Measurements from ENCODE around the gene MDFIC. TPM values are rescaled to one million over a fixed set of nuclear protein-coding genes. Genes with fewer than 3 reads are reported as not detected.

Gene MDFIC
- polyA plus RNA-seq, 1 of the 3 experiments (the other 2 are of a cell fraction): 2.8 TPM

DNA sequence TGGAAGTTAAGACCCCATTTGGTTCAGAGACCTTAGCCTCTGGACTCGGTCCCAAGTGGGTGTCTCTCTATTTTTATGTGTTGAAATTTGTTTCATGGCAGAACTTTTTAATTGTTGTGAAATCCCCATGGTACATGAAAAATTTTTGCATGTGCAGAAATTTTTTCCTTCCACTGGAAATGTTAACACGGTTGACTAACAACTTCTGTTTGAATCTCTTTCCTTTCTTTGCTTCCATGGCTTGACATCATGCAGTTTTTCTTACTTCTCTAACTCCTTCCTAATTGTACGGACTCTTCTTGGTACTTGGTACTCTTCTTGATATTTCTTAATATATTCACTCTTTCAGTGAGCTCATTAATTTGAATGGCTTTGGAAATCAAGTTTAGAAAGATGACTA lies 18.3 kb downstream of the MDFIC start:
- H3K4me2 ChIP-seq: no peak overlapping the region
- no peaks in the 10 kb centered on the region; a peak in 1 of 4 replicates for H3K4me1 ChIP-seq (ENCODE audit: control insufficient read depth in 1 of 2, insufficient read depth in 2 of 2, low read depth in 1 of 2, low read length in 1 of 2)
- H3K27ac ChIP-seq (ENCODE audit: low read depth in 2 of 2, low read length in 1 of 2): no peak overlapping the region
- no peaks in the 10 kb centered on the region for H3K9me3 ChIP-seq
- no peak overlapping the region for H3K9ac ChIP-seq
- 22% methylated on average over 3 of the region's 3 CpGs for WGBS (ENCODE audit: low lambda C conversion rate)
- no peaks in the 10 kb centered on the region for H3K9me2 ChIP-seq
- no peaks in the 10 kb centered on the region for H3F3A ChIP-seq (replicated peaks; ENCODE audit: insufficient read depth)
- TF ChIP-seq TCF12 (IDR thresholded peaks at IDR 0.05) (no peak), YY1 (IDR thresholded peaks at IDR 0.05; ENCODE audit: low read depth) (no peak), MXI1 (IDR thresholded peaks at IDR 0.05; ENCODE audit: low read depth, low read length) (no peak), SMC3 (IDR thresholded peaks at IDR 0.05; ENCODE audit: low read depth, low read length) (no peak), ELF1 (IDR thresholded peaks at IDR 0.05) (no peak), REST (IDR thresholded peaks at IDR 0.05; ENCODE audit: low read depth, low read length) (no peak), EZH2phosphoT487 (IDR thresholded peaks at IDR 0.05; ENCODE audit: borderline replicate concordance, low read depth) (no peak), CTCF (IDR thresholded peaks at IDR 0.05) (no peak), GATA2 (CRISPR knock-in tag; IDR thresholded peaks at IDR 0.05) (no peak), SIN3A (IDR thresholded peaks at IDR 0.05; ENCODE audit: borderline replicate concordance, low read depth, low read length) (no peak)
- TF ChIP-seq, protein P1, sequence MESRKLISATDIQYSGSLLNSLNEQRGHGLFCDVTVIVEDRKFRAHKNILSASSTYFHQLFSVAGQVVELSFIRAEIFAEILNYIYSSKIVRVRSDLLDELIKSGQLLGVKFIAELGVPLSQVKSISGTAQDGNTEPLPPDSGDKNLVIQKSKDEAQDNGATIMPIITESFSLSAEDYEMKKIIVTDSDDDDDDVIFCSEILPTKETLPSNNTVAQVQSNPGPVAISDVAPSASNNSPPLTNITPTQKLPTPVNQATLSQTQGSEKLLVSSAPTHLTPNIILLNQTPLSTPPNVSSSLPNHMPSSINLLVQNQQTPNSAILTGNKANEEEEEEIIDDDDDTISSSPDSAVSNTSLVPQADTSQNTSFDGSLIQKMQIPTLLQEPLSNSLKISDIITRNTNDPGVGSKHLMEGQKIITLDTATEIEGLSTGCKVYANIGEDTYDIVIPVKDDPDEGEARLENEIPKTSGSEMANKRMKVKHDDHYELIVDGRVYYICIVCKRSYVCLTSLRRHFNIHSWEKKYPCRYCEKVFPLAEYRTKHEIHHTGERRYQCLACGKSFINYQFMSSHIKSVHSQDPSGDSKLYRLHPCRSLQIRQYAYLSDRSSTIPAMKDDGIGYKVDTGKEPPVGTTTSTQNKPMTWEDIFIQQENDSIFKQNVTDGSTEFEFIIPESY (IDR thresholded peaks at IDR 0.05; ENCODE audit: borderline replicate concordance, low read depth): no peak
- no peak overlapping the region for H2AFZ ChIP-seq (ENCODE audit: low read depth)
- ChIA-PET CTCF (interaction anchor here (1.5 kb wide), 1 partner anchor 15 kb away, joined by 5 read pairs; no protein-coding TSS in a partner anchor), POLR2A (no interaction called here)
- H4K20me1 ChIP-seq (ENCODE audit: insufficient read depth): no peaks in the 10 kb centered on the region
- no peaks in the 10 kb centered on the region for H3K79me2 ChIP-seq (ENCODE audit: insufficient read depth)
- DNase-seq: no peak
- 0 out of 2 replicates have a peak, but pooled peaks cover 6% of the 10 kb centered on the region for H3K27me3 ChIP-seq (ENCODE audit: insufficient read depth)
- H3K36me3 ChIP-seq (replicated peaks in 1 of 2; ENCODE audit: control insufficient read depth in 1 of 2, insufficient read depth in 2 of 2, low read length in 1 of 2): no peaks in the 10 kb centered on the region
- no peak overlapping the region for H3K4me3 ChIP-seq (ENCODE audit: low read depth in 2 of 2, low read length in 1 of 2)
